Neural cell (in vitro differentiated cells): Measurements from ENCODE around the gene VTI1B. TPM values are rescaled to one million over a fixed set of nuclear protein-coding genes. Genes with fewer than 3 reads are reported as not detected.
"Not testable (repeated sequence)": the region's sequence is repeated elsewhere in the genome, so short reads cannot be mapped to it uniquely, and the experiment has no call there.

Experiments used
- H2AFZ ChIP-seq: fragments of 200-600, 300-800 bp; sonication (generic), shearing (Covaris generic); 2 replicates; pipeline ENCODE4 v1.6.0; 2014; ENCODE audit warnings: low read depth, mild to moderate bottlenecking, antibody characterized with exemption, low read length, moderate library complexity
- H3F3A ChIP-seq: fragments of 200-600 bp; shearing (Covaris generic); 2 replicates; pipeline ENCODE4 v1.6.1; 2016; ENCODE audit warnings: mild to moderate bottlenecking, moderate library complexity, mixed read lengths, antibody characterized with exemption, low read length; ENCODE audit not compliant: insufficient read depth, poor library complexity, severe bottlenecking
- H3K27ac ChIP-seq: fragments of 200-600, 300-800 bp; sonication (generic), shearing (Covaris generic); 2 replicates; pipeline ENCODE4 v1.5.1; 2014; ENCODE audit warnings: mild to moderate bottlenecking, low read length, moderate library complexity
- H3K27me3 ChIP-seq: fragments of 300-800, 200-600 bp; sonication (generic), shearing (Covaris generic); 2 replicates; pipeline ENCODE4 v1.6.0; 2014; ENCODE audit warnings: mild to moderate bottlenecking, low read depth, low read length, moderate library complexity; ENCODE audit not compliant: insufficient read depth
- H3K36me3 ChIP-seq: fragments of 300-800, 200-600 bp; sonication (generic), shearing (Covaris generic); 2 replicates; pipeline ENCODE4 v1.5.1; 2014; ENCODE audit warnings: mild to moderate bottlenecking, antibody characterized with exemption, low read length, moderate library complexity; ENCODE audit not compliant: insufficient read depth
- H3K4me2 ChIP-seq: fragments of 300-800, 200-600 bp; sonication (generic), shearing (Covaris generic); 2 replicates; pipeline ENCODE4 v1.6.0; 2014; ENCODE audit warnings: mild to moderate bottlenecking, low read length
- H3K4me3 ChIP-seq: fragments of 300-800, 200-600 bp; sonication (generic), shearing (Covaris generic); 2 replicates; pipeline ENCODE4 v1.5.1; 2014; ENCODE audit warnings: mild to moderate bottlenecking, low read length, moderate library complexity
- H3K79me2 ChIP-seq: fragments of 200-600 bp; shearing (Covaris generic); replicated peaks from 2 replicates; pipeline ENCODE4 v1.6.0; 2014; ENCODE audit warnings: mild to moderate bottlenecking, low read length, moderate library complexity; ENCODE audit not compliant: insufficient read depth
- H3K9ac ChIP-seq: fragments of 300-800, 200-600 bp; sonication (generic), shearing (Covaris generic); 2 replicates; pipeline ENCODE4 v1.6.1; 2016; ENCODE audit warnings: mild to moderate bottlenecking, low read length, mixed read lengths
- H3K9me2 ChIP-seq: fragments of 200-600 bp; shearing (Covaris generic); 2 replicates; pipeline ENCODE4 v1.6.1; 2016; ENCODE audit warnings: mild to moderate bottlenecking, low read length, mixed read lengths; ENCODE audit not compliant: insufficient read depth
- H3K9me3 ChIP-seq: fragments of 200-600, 300-800 bp; sonication (generic), shearing (Covaris generic); 2 replicates; pipeline ENCODE4 v1.6.1; 2016; ENCODE audit warnings: mild to moderate bottlenecking, mixed run types, low read length, moderate library complexity, mixed read lengths
- H4K20me1 ChIP-seq: fragments of 200-600 bp; shearing (Covaris generic); 2 replicates; pipeline ENCODE4 v1.6.1; 2016; ENCODE audit warnings: mild to moderate bottlenecking, mixed run types; ENCODE audit not compliant: insufficient read depth
- CTCF ChIP-seq: fragments of 450-650 bp; IDR thresholded peaks from 2 replicates; pipeline ENCODE4 v1.5.1; 2014; ENCODE audit warnings: antibody characterized with exemption, mild to moderate bottlenecking, moderate library complexity; ENCODE audit not compliant: poor library complexity, severe bottlenecking
- EP300 ChIP-seq: fragments of 450-650 bp; conservative IDR thresholded peaks from 2 replicates; pipeline ENCODE4 v1.6.1; 2014; ENCODE audit warnings: antibody characterized with exemption, mild to moderate bottlenecking, moderate library complexity; ENCODE audit not compliant: poor library complexity, severe bottlenecking
- EZH2 ChIP-seq: fragments of 200-600, 300-800 bp; shearing (Covaris generic), sonication (generic); IDR thresholded peaks from 2 replicates; pipeline ENCODE4 v1.6.1; 2014; ENCODE audit warnings: antibody characterized with exemption, low read length, borderline replicate concordance, mild to moderate bottlenecking; ENCODE audit not compliant: insufficient read depth, poor library complexity, severe bottlenecking
- MXI1 ChIP-seq: fragments of 450-650 bp; conservative IDR thresholded peaks from 2 replicates; pipeline ENCODE4 v1.6.1; 2014; ENCODE audit warnings: antibody characterized with exemption, mild to moderate bottlenecking; ENCODE audit not compliant: poor library complexity, severe bottlenecking
- POLR2AphosphoS5 ChIP-seq: IDR thresholded peaks from 2 replicates; pipeline ENCODE4 v1.6.1; 2012
- RAD21 ChIP-seq: fragments of 450-650 bp; conservative IDR thresholded peaks from 2 replicates; pipeline ENCODE4 v1.6.1; 2014; ENCODE audit warnings: antibody characterized with exemption, mild to moderate bottlenecking, moderate library complexity
- REST ChIP-seq: IDR thresholded peaks from 2 replicates; pipeline ENCODE4 v1.6.1; 2012; ENCODE audit warnings: borderline replicate concordance
- SMC3 ChIP-seq: fragments of 450-650 bp; conservative IDR thresholded peaks from 2 replicates; pipeline ENCODE4 v1.6.1; 2014; ENCODE audit warnings: antibody characterized with exemption, mild to moderate bottlenecking, moderate library complexity; ENCODE audit not compliant: poor library complexity
- TAF1 ChIP-seq: IDR thresholded peaks from 2 replicates; pipeline ENCODE4 v1.6.1; 2012; ENCODE audit warnings: low read depth
- polyA plus RNA-seq: library from polyadenylated mRNA; depleted of rRNA; stranded (reverse); fragments of >200 nt; gene quantifications from 2 replicates; pipeline ENCODE4 v1.2.3, GENCODE V29; 2014

VTI1B gene
- polyA plus RNA-seq, 1 donor from 2014 or later: 78.6 TPM

- not testable (repeated sequence) for H3K9me3 ChIP-seq, H3K9ac ChIP-seq, H3K27ac ChIP-seq, H3K4me2 ChIP-seq, H2AFZ ChIP-seq, H3F3A ChIP-seq, H3K4me3 ChIP-seq, H3K36me3 ChIP-seq, H3K9me2 ChIP-seq, H4K20me1 ChIP-seq, H3K27me3 ChIP-seq, H3K79me2 ChIP-seq
Measured at GRCh38 chr14:67709346-67709745, 34.9 kb upstream of the VTI1B start.

GRCh38 chr14:67705211-67705610 lies 30.8 kb upstream of the VTI1B start:
- Histone ChIP-seq H3K9me3 (no peaks in the 10 kb centered on the region), H3K4me2 (no peak overlapping the region), H3K9me2 (no peaks in the 10 kb centered on the region), H3F3A (no peaks in the 10 kb centered on the region), H3K27me3 (no peaks in the 10 kb centered on the region), H3K4me3 (no peak overlapping the region), H3K36me3 (no peaks in the 10 kb centered on the region), H3K9ac (no peak overlapping the region), H4K20me1 (no peaks in the 10 kb centered on the region), H2AFZ (no peak overlapping the region), H3K27ac (no peak overlapping the region), H3K79me2 (no peaks in the 10 kb centered on the region)
- TF ChIP-seq EZH2: no peak
- no peak for TF ChIP-seq RAD21
- TF ChIP-seq EP300: no peak
- no peak for TF ChIP-seq MXI1
- no peak for TF ChIP-seq CTCF
- no peak for TF ChIP-seq REST
- no peak for TF ChIP-seq TAF1
- TF ChIP-seq SMC3: no peak
- TF ChIP-seq POLR2AphosphoS5: no peak

GRCh38 chr14:67704484-67705089 lies 30.2 kb upstream of the VTI1B start:
- H3K79me2 ChIP-seq: no peaks in the 10 kb centered on the region
- no peak overlapping the region for H3K4me3 ChIP-seq
- H3K27me3 ChIP-seq: no peaks in the 10 kb centered on the region
- H4K20me1 ChIP-seq: no peaks in the 10 kb centered on the region
- no peak overlapping the region for H3K27ac ChIP-seq
- TF ChIP-seq POLR2AphosphoS5: no peak
- peak; percentile 90 for TF ChIP-seq RAD21
- peak; percentile 91 for TF ChIP-seq CTCF
- TF ChIP-seq SMC3: peak; percentile 83
- TF ChIP-seq TAF1: no peak
- TF ChIP-seq EZH2: no peak
- no peaks in the 10 kb centered on the region for H3F3A ChIP-seq
- H2AFZ ChIP-seq: no peak overlapping the region
- H3K9me2 ChIP-seq: no peaks in the 10 kb centered on the region
- H3K9me3 ChIP-seq: no peaks in the 10 kb centered on the region
- H3K36me3 ChIP-seq: no peaks in the 10 kb centered on the region
- H3K4me2 ChIP-seq: no peak overlapping the region
- H3K9ac ChIP-seq: no peak overlapping the region
